Stimulated activated CD8-positive, alpha-beta memory T cell treated with anti-CD3 and anti-CD28 coated beads, Interleukin-7, amount 100 ng/mL, for 24 hours (primary cell): Measurements from ENCODE around the gene NTN1.

Source experiments
- DNase-seq: peaks from one replicate; pipeline ENCODE4 v3.0.0-alpha.2; 2020; ENCODE audit warnings: low read depth

Gene NTN1

DNA sequence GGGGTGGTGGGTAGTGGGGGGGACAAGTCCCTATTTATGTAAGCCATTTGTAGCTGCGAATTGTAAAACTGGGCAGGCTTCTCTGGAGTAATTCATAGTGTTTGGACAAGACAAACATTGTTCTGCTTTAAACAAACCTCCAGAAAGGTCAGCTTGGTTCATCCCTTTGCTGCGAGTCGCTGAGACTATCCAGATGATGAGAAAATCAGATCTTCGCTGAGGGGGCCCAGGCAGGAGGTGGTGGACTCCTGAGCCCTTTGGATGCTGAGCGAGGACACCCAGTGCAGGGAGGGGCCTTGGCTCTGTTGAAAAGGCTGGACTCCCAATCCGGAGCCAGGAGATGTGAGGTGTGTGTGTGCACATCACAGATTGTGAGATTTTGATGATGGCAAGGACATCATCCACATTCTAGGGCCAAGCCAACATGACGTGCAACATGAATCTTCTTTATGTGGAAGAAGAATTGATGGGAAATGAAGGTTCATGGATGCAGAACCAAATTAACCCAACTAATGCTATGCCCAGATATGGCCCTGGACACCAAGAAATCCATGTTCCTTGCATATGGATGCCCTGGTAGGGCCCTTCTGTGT, 15.0 kb upstream of the NTN1 start:
- no peak for DNase-seq

DNA sequence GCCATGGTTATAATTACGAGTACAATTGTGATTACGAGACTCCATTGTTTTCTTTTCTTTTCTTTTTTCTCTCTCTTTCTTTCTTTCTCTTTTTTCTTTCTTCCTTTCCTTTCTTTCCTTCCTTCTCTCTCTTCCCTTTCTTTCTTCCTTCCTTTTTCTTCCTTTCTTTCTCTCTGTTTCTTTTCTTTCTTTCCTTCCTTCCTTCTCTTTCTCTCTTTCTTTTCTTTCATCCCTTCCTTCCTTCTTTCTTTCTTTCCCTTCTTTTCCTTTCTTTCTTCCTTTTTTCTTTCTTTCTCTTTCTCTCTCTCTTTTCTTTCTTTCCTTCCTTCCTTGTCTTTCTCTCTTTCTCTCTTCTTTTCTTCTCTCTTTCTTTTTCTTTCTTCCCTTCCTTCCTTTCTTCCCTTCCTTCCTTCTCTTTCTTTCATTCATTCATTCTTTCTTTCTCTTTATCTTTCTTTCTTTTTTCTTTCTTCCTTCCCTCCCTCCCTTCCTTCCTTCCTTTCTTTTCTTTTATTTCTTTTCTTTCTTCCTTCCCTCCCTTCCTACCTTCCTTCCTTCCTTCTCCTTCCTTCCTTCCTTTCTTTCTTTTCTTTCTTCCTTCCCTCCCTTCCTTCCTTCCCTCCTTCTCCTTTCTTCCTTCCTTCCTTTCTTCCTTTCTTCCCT, 14.1 kb upstream of the NTN1 start:
- DNase-seq = no peak

DNA sequence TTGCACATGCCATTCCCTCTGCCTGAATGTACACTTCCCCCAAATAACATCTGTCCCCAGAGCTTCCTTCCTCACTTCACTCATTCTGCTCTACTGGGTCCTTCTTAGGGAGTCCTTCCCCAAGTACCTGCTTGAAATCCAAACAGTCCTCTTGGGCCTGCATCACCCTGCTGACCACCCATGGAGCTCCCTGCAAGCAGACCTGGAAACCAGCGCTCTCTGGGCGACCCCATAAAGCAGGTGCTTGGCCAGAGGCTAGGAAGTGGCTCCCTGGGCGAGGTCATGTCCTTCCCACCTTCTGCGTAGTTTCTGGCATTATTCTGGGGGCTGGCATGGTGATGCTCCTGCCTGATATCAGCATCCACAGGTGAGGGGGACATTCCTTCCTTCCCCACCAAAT, 12.2 kb upstream of the NTN1 start:
- DNase-seq = no peak

DNA sequence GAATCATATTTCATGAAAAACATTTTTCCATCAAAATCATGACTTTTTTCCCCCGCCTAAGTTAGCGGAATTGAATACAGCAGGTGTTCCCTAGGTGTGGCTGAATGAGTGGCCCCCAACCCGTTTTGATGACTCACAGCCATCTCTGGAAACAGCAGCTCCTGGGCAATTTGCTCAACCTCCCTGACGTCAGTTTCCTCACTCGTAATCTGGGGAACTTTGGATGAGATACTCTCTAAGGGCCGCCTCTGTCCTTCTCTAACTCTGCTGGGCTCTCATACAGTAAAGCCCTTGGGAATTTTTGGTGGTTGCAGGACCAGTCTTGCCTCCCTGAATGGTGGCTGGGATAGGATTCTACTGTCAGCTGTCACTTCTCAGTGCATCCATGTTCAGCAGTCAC, 11.6 kb upstream of the NTN1 start:
- no peak for DNase-seq

DNA sequence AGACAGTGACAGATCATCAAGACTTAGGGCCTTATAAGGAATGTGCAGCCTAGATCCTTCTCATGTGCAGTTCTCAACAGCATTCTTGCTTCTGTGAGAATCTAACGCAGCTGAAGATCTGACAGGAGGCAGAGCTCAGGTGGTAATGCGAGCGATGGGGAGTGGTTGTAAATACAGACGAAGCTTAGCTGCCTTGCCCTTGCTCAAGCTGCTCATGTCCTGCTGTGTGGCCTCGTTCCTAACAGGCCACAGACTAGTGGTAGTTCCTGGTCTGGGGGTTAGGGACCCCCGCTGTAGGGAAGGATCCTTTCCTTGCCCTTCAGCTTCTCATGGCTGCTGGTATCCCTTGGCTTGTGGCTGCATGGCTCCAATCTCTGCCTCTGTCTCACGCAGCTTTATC, 10.3 kb upstream of the NTN1 start:
- DNase-seq = no peak

DNA sequence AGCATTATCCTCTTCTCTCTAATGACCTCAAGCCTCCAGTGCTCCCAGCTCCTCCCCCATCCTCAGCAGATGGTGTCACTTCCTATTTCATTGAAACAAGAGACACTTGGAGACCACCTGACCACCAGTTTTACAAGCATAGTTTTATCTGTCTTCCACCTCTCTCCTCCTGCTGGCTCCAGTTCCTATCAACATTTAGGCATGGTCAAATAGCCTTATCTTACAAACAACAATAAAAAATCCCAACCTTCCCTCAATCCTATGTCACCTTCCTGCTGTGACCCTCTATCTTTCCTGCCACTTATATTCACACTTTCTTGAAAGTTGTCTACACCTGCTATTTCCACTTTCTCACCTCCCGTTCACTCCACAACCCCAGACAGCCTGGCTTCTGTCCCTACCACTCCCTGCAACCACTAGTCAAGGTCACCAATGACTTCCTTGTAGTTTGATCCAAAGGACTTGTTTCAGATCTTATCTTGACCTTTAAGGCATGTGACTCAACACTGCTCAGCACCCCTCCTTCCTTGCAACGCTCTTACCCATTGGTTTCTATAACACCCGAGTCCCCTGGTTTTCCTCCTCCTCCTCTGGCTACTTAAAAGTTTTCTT, 4.3 kb upstream of the NTN1 start:
- DNase-seq = no peak

DNA sequence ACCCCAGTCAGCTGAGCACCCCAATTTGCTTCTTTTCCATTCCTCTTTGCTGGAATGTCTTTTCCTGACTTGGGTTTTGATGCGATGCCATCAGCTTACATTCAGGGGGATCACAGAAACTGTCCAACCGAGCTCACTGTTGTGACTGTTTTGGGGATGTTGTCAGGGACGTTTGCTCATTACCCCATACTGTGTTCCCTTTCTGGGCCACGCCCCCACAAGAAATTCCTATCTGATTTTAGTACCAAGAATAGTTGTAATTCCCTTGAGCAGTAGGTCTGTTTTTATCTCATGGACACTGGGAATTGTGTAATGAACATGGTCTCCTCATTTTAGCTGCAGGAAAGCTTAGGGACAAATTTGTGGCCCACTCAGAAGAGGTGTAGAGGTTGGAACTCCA, 2.6 kb upstream of the NTN1 start:
- no peak for DNase-seq

DNA sequence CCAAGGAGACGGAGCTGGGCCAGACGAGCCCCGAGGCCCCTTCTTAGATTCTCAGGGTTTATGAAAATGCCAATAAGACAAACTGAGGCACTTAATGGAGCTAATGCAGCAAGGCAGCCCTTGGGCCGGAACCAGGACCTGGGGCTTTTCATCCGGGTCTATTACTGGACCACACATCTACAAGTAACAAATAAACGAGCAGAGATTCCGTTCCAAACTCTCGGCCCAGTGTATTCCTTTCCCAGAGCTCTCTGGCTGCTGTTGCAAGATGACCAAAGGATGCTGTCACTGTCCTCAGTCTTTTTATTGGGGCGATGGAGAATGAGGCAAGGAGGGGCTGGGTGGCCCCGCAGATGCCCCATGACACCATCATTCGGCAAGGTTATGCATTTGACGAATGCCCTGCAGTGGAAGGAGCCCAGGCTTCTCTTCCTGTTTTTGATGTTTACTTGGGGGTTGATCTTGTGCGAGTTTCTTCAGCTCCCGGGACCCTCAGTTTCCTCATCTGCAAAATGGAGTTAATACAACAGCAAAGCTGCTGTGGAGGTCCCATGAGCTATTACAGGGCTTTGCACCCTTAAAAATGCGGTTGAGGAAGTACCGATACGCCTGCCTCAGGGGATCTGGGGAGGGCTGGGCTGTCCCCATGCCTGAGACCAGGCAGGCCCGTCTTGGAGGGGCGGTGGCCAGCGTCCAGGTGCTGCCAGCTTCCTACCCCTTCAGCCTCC, 1.1 kb upstream of the NTN1 start:
- no peak for DNase-seq

DNA sequence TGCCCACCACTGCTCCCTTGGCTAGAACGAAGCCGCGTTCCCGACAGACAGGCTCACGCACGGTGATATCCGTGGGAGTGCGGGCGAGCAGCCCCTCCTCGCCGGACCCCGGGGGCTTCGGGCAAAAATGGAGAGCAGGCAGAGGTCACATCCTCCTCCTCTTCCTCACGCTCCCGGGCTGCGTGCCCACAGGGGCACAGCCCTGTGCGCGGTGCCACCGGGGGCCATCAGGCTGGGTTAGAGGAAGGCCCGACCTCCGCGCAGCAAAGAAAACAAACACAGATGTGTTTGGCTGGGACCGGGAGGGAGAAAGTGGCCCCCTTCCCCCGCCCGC, 519 bp upstream of the NTN1 start:
- no peak for DNase-seq

DNA sequence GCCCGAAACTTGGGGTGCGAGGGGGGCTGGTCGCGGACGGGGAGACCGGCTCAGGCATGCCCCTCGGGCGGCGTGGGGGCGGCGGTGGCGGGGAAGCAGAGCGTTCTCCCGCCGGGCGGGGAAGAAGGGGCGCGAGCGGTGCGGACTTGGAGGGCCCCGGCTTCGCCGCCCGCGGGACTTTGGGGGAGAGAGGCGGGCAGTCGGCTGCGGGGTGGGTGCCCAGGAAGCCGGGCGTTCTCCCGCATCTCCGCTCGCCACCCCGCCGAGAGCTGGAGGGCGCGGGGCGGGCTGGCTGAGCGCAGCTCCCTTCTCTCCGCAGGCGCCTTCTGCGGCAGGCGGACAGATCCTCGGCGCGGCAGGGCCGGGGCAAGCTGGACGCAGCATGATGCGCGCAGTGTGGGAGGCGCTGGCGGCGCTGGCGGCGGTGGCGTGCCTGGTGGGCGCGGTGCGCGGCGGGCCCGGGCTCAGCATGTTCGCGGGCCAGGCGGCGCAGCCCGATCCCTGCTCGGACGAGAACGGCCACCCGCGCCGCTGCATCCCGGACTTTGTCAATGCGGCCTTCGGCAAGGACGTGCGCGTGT, 772 bp downstream of the NTN1 start:
- DNase-seq = no peak

DNA sequence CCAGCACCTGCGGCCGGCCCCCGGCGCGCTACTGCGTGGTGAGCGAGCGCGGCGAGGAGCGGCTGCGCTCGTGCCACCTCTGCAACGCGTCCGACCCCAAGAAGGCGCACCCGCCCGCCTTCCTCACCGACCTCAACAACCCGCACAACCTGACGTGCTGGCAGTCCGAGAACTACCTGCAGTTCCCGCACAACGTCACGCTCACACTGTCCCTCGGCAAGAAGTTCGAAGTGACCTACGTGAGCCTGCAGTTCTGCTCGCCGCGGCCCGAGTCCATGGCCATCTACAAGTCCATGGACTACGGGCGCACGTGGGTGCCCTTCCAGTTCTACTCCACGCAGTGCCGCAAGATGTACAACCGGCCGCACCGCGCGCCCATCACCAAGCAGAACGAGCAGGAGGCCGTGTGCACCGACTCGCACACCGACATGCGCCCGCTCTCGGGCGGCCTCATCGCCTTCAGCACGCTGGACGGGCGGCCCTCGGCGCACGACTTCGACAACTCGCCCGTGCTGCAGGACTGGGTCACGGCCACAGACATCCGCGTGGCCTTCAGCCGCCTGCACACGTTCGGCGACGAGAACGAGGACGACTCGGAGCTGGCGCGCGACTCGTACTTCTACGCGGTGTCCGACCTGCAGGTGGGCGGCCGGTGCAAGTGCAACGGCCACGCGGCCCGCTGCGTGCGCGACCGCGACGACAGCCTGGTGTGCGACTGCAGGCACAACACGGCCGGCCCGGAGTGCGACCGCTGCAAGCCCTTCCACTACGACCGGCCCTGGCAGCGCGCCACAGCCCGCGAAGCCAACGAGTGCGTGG, 1.5 kb downstream of the NTN1 start:
- no peak for DNase-seq

DNA sequence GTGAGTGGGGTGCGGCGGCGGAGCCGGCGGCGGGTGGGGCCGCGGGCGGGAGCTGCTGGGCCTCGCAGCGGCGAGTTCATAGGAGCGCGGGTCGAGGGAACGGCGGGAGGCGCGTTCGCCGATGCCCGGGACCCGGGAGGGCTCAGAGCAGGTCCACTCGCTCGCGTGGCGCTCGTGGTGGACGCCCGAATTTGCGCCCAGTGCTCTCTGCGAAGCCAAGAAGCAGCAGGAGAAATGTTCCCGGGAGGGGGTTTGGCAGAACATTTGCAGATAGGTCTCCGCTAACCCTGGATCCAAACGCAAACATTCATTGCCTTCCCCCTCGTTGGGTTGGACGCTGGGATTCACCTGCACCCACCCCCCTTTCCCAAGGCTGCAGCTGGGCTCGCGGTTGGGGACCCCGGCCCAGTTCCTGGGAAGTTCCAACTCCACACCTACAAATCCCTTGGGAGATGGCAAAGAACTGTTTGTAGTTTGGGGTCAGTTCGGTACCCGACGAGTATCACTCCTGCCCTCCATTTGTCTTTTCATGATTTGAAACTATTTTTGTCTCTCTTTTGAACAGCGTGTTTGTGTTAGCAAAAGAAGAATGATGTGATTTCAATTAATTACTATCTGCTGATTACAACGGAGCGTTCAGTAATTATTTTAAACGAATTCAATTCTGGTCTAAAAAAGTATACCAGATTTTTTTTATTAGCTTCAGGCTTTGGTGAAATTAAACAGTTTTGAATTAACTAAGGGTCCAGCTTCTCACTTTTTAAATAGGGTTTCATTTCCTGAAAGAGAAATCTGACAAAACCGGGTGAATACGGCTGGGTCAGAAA, 2.3 kb downstream of the NTN1 start:
- DNase-seq = no peak

DNA sequence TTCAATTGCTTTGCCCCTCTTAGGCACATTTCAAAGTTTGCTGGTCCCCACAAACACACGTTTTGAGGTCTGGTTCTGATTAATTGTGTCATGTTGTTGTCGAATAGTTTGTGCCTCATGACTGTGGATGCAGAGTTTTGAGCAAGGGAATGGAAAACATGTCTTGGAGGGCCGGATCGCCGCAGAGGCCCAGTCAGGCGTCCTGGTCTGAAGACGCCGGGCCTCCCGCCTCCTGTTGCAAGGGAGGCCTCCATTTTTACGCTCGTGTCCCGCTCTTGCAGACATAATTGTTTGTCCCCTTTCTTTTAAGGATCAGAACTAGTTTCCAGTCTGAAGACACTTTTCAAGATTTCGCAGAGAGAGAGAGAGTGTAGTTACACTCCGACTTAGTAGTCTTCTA, 3.2 kb downstream of the NTN1 start:
- DNase-seq = no peak

DNA sequence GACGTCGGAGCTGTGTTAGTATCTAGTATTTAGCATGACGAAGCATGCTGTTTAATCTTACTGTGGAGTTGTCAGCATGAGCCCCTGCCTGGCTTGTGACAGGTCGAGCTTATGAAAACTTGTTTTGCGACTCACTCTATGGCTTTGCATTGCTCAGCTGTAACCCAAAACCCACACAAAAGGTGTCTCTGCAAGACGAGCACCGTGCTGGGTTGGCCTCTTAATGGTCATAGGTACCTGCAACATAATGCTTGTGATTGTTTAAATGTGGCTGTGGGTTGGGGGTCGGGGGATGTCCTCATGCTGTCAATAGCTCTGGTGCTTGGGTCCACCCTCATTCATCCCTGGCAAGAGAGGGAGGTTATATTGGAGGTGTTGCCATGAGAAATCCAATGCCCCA, 5.4 kb downstream of the NTN1 start:
- no peak for DNase-seq

DNA sequence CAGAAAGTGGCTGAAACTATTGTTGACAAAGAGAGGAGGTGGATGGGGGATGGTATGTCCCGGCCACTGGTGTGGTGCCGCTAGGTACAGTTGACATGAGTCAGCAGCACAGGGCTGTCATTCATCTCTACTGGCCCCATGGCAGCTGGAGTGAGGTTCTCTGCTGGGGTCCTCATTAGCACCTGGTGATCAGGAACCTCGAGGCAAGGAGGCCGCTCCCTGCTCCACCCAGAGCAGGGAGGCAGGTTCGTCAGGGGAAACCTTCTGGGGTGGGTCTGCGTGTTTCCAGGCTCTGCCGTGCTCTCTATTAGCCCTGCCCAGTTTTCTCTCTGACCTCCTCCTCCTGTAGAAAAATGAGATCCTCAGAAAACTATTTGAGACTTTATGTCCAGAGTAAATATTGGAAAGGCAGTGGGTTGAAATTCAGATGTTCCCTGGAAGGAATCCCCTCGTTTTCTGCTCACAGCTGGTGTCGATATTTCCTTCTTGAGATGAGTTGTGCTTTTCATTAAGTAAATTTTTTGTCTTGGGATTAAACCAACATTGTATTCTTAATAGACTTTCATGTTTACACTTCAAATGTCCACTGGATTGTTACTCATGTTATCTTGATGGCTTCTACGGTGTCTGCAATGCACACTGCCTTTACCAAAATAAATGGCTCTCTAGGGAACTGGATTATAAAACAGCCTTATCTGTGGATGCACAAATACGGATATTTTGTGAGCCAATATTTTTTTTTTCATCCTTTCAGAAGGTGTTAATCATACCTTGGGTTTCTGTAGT, 7.1 kb downstream of the NTN1 start:
- DNase-seq = no peak

DNA sequence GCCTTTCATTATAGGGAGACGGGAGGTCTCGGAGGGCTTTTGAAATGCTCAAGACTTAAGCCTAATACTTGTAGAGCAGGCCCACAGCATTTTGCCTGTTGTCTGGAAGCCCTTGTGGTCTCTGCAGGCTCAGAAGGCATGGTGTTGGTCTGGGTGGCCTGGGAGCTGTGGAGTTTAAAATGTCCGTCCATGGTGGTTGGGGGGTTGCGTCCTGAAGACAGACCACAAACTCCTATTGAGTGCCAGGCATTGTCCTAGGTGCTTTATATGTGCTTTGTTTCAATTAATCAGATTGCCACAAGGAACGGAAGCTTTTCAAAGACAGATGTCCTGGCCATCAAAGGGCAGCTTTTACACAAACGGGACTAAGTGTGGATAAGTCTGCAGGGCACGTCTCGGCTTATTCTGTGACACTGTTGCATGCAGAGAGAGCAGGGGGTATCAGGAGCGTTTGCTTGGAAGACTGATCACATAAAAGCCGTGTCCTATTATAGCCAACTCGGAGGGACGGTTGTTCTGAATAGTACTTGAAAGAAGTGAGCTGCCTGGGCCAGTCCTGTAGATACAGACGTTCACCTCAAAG, 7.8 kb downstream of the NTN1 start:
- no peak for DNase-seq

DNA sequence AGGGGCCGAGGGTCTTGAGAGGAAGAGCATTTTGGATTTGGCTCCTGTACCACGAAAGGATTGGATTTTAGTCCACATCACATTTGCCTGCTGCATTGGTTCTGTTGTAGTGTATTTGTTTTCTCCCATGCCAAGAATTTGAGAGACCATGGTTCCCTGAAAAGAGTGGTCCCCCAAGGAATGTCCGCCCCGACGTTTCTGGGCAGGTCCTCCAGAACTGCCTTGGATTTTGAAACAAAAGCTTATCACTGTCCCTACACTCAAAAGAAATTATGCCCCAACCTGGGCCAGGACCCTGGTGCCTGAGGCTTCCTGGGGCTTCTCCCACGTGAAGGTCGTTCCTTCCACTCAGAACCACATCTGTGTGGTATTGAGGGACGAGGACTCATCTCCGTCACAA, 10.8 kb downstream of the NTN1 start:
- DNase-seq = no peak

DNA sequence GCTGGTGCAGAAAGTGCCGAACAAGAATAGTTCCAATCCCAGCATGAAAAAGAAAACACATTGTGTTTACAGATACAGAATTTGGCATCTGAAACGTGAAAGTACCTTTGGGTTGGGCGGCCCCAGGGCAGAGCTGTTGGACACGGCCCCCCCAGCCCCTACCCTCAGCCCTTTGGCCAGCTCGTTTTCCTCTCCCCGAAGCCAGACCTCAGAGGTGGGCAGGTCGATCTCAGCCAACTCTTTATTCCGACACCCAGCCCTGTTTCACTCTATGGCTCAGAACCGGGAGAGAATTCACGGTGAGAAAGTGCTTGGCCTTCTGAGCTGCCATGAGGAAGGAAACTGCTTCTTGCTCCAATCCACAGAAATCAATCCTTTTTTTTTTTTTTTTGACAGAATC, 11.3 kb downstream of the NTN1 start:
- DNase-seq = no peak

DNA sequence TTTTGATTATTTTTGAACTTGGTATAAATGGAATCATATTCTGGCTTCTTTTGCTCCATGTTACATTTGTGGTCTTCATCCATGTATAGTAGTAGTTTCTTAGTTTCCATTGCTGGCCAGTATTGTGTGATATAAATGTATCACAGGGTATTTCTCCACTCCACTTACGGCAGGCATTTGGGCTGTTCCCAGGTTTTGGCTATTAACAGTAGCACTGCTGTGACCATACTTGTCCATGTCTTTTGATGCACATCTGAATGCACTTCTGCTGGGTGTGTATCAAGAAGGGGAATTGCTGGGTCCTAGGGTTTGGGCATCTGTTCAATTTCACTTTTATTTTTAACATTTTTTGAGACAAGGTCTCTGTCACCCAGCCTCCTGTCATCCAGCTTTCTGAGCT, 13.9 kb downstream of the NTN1 start:
- no peak for DNase-seq

DNA sequence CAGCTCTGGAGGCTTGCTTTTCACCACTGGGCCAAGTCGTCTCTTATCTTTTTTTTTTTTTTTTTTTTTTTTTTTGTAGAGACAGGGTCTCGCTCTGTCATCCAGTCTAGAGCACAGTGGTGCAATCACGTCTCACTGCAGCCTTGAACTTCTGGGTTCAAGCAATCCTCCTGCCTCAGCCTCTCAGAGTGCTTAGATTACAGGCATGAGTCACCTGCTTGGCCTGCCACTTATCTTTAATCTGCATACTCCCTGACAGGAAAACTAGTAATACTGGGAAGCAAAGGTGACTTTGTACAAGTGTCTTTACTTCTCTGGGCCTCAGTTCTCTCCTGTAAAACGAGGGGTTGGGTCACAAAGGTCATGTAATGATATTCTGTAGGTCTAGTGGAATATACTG, 15.0 kb downstream of the NTN1 start:
- DNase-seq = no peak
